Measurements from ENCODE around the gene TNP1. TPM values are rescaled to one million over a fixed set of nuclear protein-coding genes. Genes with fewer than 3 reads are reported as not detected.

Gene TNP1
- total and polyA plus RNA-seq, 2 donors (not counting 1 experiment from before 2014, with no cell fraction given): not detected

GRCh38 chr2:216866515-216867095 lies 6.7 kb upstream of the TNP1 start:
- no peak overlapping the region for H2AFZ ChIP-seq (ENCODE audit: low read length)

GRCh38 chr2:216865658-216866057 lies 5.8 kb upstream of the TNP1 start:
- no peaks in the 10 kb centered on the region for H4K20me1 ChIP-seq (ENCODE audit: control insufficient read depth, extremely low read depth, insufficient read depth, low read length)
- no peak for DNase-seq (ENCODE audit: low read depth in 2 of 2)
- H3K27me3 ChIP-seq (ENCODE audit: control insufficient read depth, insufficient read depth, low read length): no peaks in the 10 kb centered on the region
- no peak for TF ChIP-seq EZH2 (IDR thresholded peaks at IDR 0.05; ENCODE audit: low read length, missing control alignments)
- TF ChIP-seq, protein P1, sequence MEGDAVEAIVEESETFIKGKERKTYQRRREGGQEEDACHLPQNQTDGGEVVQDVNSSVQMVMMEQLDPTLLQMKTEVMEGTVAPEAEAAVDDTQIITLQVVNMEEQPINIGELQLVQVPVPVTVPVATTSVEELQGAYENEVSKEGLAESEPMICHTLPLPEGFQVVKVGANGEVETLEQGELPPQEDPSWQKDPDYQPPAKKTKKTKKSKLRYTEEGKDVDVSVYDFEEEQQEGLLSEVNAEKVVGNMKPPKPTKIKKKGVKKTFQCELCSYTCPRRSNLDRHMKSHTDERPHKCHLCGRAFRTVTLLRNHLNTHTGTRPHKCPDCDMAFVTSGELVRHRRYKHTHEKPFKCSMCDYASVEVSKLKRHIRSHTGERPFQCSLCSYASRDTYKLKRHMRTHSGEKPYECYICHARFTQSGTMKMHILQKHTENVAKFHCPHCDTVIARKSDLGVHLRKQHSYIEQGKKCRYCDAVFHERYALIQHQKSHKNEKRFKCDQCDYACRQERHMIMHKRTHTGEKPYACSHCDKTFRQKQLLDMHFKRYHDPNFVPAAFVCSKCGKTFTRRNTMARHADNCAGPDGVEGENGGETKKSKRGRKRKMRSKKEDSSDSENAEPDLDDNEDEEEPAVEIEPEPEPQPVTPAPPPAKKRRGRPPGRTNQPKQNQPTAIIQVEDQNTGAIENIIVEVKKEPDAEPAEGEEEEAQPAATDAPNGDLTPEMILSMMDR (conservative IDR thresholded peaks at IDR 0.05 in 1 of 2, IDR thresholded peaks at IDR 0.05 in 1 of 2; ENCODE audit: low read depth in 1 of 2, low read length in 2 of 2): no peak
- no peak overlapping the region for H3K4me2 ChIP-seq (ENCODE audit: extremely low read depth, insufficient read depth, low read length)
- no peak overlapping the region for H2AFZ ChIP-seq (ENCODE audit: low read length)
- no peak overlapping the region for H3K4me3 ChIP-seq (replicated peaks in 1 of 4; ENCODE audit: control extremely low read depth in 1 of 4, insufficient read depth in 1 of 4, low read depth in 3 of 4, low read length in 4 of 4)
- H3K27ac ChIP-seq (ENCODE audit: insufficient read depth, low read length): no peak overlapping the region
- no peaks in the 10 kb centered on the region for H3K4me1 ChIP-seq (ENCODE audit: control insufficient read depth, extremely low read depth, insufficient read depth, low read length)
- H3K36me3 ChIP-seq (ENCODE audit: control insufficient read depth, insufficient read depth, low read length): no peaks in the 10 kb centered on the region
- no peaks in the 10 kb centered on the region for H3K9me3 ChIP-seq (ENCODE audit: control insufficient read depth, insufficient read depth, low read depth, low read length)
- no peaks in the 10 kb centered on the region for H3K79me2 ChIP-seq (ENCODE audit: control insufficient read depth, insufficient read depth, low read length)
- no peak overlapping the region for H3K9ac ChIP-seq (ENCODE audit: insufficient read depth, low read length)

More at GRCh38 chr2:216866515-216867095, 6.7 kb upstream of the TNP1 start:
- Histone ChIP-seq H3K79me2 (ENCODE audit: control insufficient read depth, insufficient read depth, low read length) (no peaks in the 10 kb centered on the region), H3K27me3 (ENCODE audit: control insufficient read depth, insufficient read depth, low read length) (no peaks in the 10 kb centered on the region), H3K36me3 (ENCODE audit: control insufficient read depth, insufficient read depth, low read length) (no peaks in the 10 kb centered on the region), H3K27ac (ENCODE audit: insufficient read depth, low read length) (no peak overlapping the region), H3K4me3 (replicated peaks in 1 of 4; ENCODE audit: control extremely low read depth in 1 of 4, insufficient read depth in 1 of 4, low read depth in 3 of 4, low read length in 4 of 4) (no peak overlapping the region), H3K9ac (ENCODE audit: insufficient read depth, low read length) (no peak overlapping the region), H3K4me2 (ENCODE audit: extremely low read depth, insufficient read depth, low read length) (no peak overlapping the region), H3K4me1 (ENCODE audit: control insufficient read depth, extremely low read depth, insufficient read depth, low read length) (no peaks in the 10 kb centered on the region), H3K9me3 (ENCODE audit: control insufficient read depth, insufficient read depth, low read depth, low read length) (no peaks in the 10 kb centered on the region), H4K20me1 (ENCODE audit: control insufficient read depth, extremely low read depth, insufficient read depth, low read length) (no peaks in the 10 kb centered on the region)
- DNase-seq (ENCODE audit: low read depth in 2 of 2): peak in 1 of 2 donors; percentile 20
- no peak for TF ChIP-seq EZH2 (IDR thresholded peaks at IDR 0.05; ENCODE audit: low read length, missing control alignments)
- TF ChIP-seq, protein P1 (conservative IDR thresholded peaks at IDR 0.05 in 1 of 2, IDR thresholded peaks at IDR 0.05 in 1 of 2; ENCODE audit: low read depth in 1 of 2, low read length in 2 of 2): no peak

DNA sequence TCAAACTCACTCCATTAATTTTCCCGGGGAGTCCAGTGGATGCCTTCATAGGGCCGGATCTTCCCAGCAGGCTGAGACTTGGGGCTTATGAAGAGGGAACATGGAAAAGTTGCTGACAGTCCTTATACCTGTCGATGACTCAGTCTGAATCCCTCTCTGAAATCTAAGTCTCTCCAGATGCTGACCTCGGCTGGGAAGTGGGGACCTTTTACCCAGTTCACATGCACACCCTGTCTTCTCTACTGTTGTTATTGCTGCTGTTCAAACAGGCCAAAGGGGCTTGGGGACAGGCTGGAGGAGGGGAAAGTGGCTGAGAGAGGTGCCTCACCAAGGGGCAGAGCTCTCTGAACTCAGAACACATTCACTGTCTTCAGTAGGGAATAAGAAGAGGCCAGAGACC lies 4.1 kb upstream of the TNP1 start:
- Histone ChIP-seq H3K4me2 (ENCODE audit: extremely low read depth, insufficient read depth, low read length) (no peak overlapping the region), H3K9me3 (ENCODE audit: control insufficient read depth, insufficient read depth, low read depth, low read length) (no peaks in the 10 kb centered on the region), H3K36me3 (ENCODE audit: control insufficient read depth, insufficient read depth, low read length) (no peaks in the 10 kb centered on the region), H3K27me3 (ENCODE audit: control insufficient read depth, insufficient read depth, low read length) (no peaks in the 10 kb centered on the region), H3K4me3 (replicated peaks in 1 of 4; ENCODE audit: control extremely low read depth in 1 of 4, insufficient read depth in 1 of 4, low read depth in 3 of 4, low read length in 4 of 4) (no peak overlapping the region), H3K27ac (ENCODE audit: insufficient read depth, low read length) (no peak overlapping the region), H3K9ac (ENCODE audit: insufficient read depth, low read length) (no peak overlapping the region), H2AFZ (ENCODE audit: low read length) (no peak overlapping the region), H3K4me1 (ENCODE audit: control insufficient read depth, extremely low read depth, insufficient read depth, low read length) (no peaks in the 10 kb centered on the region), H3K79me2 (ENCODE audit: control insufficient read depth, insufficient read depth, low read length) (no peaks in the 10 kb centered on the region), H4K20me1 (ENCODE audit: control insufficient read depth, extremely low read depth, insufficient read depth, low read length) (no peaks in the 10 kb centered on the region)
- DNase-seq (ENCODE audit: low read depth in 2 of 2): no peak
- no peak for TF ChIP-seq EZH2 (IDR thresholded peaks at IDR 0.05; ENCODE audit: low read length, missing control alignments)
- TF ChIP-seq, protein P1 (conservative IDR thresholded peaks at IDR 0.05 in 1 of 2, IDR thresholded peaks at IDR 0.05 in 1 of 2; ENCODE audit: low read depth in 1 of 2, low read length in 2 of 2): no peak

Measured in fibroblast of lung (primary cell).